ENCODE results near the gene CERS6. TPM values are rescaled to one million over a fixed set of nuclear protein-coding genes. Genes with fewer than 3 reads are reported as not detected.

The CERS6 gene
- total RNA-seq, 4 donors from 2014 or later, result 42.3 to 62.1 (median 50.6) TPM

DNA sequence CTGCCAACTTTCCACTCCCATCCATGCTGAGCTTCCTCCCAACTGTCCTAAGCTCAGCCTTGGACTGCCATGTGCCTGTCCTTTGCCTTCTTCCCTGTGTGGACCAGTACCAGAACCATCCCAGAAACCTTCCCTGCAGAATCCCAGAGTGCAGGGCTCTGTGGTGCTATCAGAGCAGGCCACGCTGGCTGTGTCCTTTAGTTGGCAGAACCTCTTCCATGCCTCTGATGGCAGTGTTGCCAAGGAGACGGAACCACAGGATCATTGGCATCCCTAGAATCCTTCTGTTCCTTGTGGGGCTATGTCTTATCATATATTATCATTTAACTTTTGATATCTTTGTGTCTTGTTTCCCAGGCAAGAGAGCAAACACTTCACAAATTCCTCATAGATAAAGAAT lies 273.4 kb downstream of the CERS6 start:
- DNase-seq, result no peak
- Histone ChIP-seq H3K36me3 (no peaks in the 10 kb centered on the region), H3K4me3 (no peak overlapping the region), H3K27ac (no peak overlapping the region), H3K4me1 (no peaks in the 10 kb centered on the region), H3K9me3 (no peaks in the 10 kb centered on the region), H3K27me3 (no peaks in the 10 kb centered on the region)
- TF ChIP-seq, protein P1, sequence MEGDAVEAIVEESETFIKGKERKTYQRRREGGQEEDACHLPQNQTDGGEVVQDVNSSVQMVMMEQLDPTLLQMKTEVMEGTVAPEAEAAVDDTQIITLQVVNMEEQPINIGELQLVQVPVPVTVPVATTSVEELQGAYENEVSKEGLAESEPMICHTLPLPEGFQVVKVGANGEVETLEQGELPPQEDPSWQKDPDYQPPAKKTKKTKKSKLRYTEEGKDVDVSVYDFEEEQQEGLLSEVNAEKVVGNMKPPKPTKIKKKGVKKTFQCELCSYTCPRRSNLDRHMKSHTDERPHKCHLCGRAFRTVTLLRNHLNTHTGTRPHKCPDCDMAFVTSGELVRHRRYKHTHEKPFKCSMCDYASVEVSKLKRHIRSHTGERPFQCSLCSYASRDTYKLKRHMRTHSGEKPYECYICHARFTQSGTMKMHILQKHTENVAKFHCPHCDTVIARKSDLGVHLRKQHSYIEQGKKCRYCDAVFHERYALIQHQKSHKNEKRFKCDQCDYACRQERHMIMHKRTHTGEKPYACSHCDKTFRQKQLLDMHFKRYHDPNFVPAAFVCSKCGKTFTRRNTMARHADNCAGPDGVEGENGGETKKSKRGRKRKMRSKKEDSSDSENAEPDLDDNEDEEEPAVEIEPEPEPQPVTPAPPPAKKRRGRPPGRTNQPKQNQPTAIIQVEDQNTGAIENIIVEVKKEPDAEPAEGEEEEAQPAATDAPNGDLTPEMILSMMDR (IDR thresholded peaks at IDR 0.05), result no peak
- TF ChIP-seq POLR2A (IDR thresholded peaks at IDR 0.05) (no peak), POLR2AphosphoS5 (IDR thresholded peaks at IDR 0.05) (no peak), EP300 (IDR thresholded peaks at IDR 0.05; ENCODE audit: low read depth) (no peak)
- 80 to 96% methylated on average over 1 to 2 of the region's 2 CpGs for WGBS, 2 donors (ENCODE audit: low coverage in 1 of 2)
- in situ Hi-C loops (cut with MboI; ENCODE audit: low pct_ligation_motif_present in 1 of 4, low pct_unique_long_range_greater_than_20kb in 1 of 4, low sequenced_read_pairs in 3 of 4) (no loop called here), intact Hi-C loops (cut with DNase I; ENCODE audit: low total_unique reads) (no loop called here)

DNA sequence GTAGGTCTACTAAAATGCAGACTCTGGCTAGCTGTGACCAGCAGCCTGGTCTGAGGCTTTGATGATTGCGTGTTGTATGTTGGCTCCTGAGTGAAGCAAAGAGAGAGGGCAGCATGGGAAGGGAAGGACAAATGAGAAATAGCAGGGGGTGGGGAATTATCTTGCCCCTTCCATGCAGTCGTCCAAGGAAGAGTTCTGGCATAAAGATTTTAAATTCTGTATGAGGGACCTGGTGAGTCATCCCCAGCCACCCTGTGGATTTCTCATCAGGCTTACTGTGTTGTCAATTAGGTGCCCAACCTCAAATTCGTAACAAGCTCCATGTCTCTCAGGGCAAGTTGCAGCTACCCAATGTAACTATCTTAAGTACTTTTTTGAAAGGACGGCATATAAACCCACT lies 274.3 kb downstream of the CERS6 start:
- no peaks in the 10 kb centered on the region for H3K4me1 ChIP-seq

DNA sequence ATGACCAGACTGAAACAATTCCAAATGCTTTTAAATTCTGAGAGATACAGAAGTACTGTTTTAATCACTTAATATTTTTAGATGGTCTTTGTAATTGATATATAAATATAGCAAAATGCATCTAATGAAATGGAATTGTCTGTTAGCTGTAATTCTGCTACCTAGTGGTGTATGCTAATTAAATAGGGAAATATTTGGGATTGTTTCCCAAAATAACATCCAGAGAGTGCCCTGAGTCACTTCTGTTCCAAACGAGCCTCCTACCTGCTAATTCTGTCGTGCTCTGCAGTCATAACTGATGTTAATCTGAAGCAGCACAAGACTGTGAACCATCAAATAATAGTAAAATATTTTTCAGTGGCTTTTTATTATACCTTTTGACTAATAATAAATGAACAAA lies 274.9 kb downstream of the CERS6 start:
- Histone ChIP-seq H3K27ac (no peak overlapping the region), H3K36me3 (no peaks in the 10 kb centered on the region), H3K27me3 (no peaks in the 10 kb centered on the region), H3K9me3 (no peaks in the 10 kb centered on the region), H3K4me1 (no peaks in the 10 kb centered on the region), H3K4me3 (no peak overlapping the region)
- DNase-seq, result no peak
- intact Hi-C loops (cut with DNase I; ENCODE audit: low total_unique reads), result no loop called here
- TF ChIP-seq, protein P1 (IDR thresholded peaks at IDR 0.05), result no peak
- TF ChIP-seq EP300 (IDR thresholded peaks at IDR 0.05; ENCODE audit: low read depth), result no peak
- no peak for TF ChIP-seq POLR2A (IDR thresholded peaks at IDR 0.05)
- TF ChIP-seq POLR2AphosphoS5 (IDR thresholded peaks at IDR 0.05), result no peak
- 78 to 85% methylated on average over 2 of the region's 2 CpGs for WGBS, 2 donors (ENCODE audit: low coverage in 1 of 2)
- in situ Hi-C loops (cut with MboI; ENCODE audit: low pct_ligation_motif_present in 1 of 4, low pct_unique_long_range_greater_than_20kb in 1 of 4, low sequenced_read_pairs in 3 of 4), result no loop called here

More for the DNA sequence above, 274.3 kb downstream of the CERS6 start:
- in situ Hi-C loops (cut with MboI; ENCODE audit: low pct_ligation_motif_present in 1 of 4, low pct_unique_long_range_greater_than_20kb in 1 of 4, low sequenced_read_pairs in 3 of 4) (no loop called here), intact Hi-C loops (cut with DNase I; ENCODE audit: low total_unique reads) (no loop called here)
- TF ChIP-seq, protein P1 (IDR thresholded peaks at IDR 0.05), result no peak
- no peak for TF ChIP-seq EP300 (IDR thresholded peaks at IDR 0.05; ENCODE audit: low read depth)
- TF ChIP-seq POLR2A (IDR thresholded peaks at IDR 0.05), result no peak
- TF ChIP-seq POLR2AphosphoS5 (IDR thresholded peaks at IDR 0.05), result no peak
- Histone ChIP-seq H3K9me3 (no peaks in the 10 kb centered on the region), H3K27me3 (no peaks in the 10 kb centered on the region), H3K36me3 (no peaks in the 10 kb centered on the region), H3K4me3 (no peak overlapping the region), H3K27ac (no peak overlapping the region)
- DNase-seq, result no peak
- 65 to 87% methylated on average over 3 to 4 of the region's 4 CpGs for WGBS, 2 donors (ENCODE audit: low coverage in 1 of 2)

DNA sequence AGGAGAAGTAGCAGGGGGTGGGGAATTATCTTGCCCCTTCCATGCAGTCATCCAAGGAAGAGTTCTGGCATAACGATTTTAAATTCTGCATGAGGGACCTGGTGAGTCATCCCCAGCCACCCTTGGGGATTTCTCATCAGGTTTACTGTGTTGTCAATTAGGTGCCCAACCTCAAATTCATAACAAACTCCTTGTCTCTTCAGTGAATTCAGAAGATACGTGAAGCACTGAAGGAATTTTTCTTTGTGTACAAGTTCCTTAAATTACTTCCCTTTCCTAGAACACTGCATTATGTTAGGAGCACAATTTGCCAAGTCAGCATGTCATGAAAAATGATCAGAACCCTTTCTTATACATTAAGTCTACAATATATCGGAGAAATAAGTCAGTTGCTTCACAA lies 275.5 kb downstream of the CERS6 start:
- WGBS, 2 donors (ENCODE audit: low coverage in 1 of 2), result 66 to 87% methylated on average over 2 to 3 of the region's 3 CpGs
- no peak overlapping the region for H3K4me3 ChIP-seq
- intact Hi-C loops (cut with DNase I; ENCODE audit: low total_unique reads), result no loop called here
- H3K27me3 ChIP-seq, result no peaks in the 10 kb centered on the region
- TF ChIP-seq POLR2AphosphoS5 (IDR thresholded peaks at IDR 0.05) (no peak), POLR2A (IDR thresholded peaks at IDR 0.05) (no peak), EP300 (IDR thresholded peaks at IDR 0.05; ENCODE audit: low read depth) (no peak)
- TF ChIP-seq, protein P1 (IDR thresholded peaks at IDR 0.05), result no peak
- DNase-seq, result no peak
- no peaks in the 10 kb centered on the region for H3K36me3 ChIP-seq
- H3K9me3 ChIP-seq, result no peaks in the 10 kb centered on the region
- in situ Hi-C loops (cut with MboI; ENCODE audit: low pct_ligation_motif_present in 1 of 4, low pct_unique_long_range_greater_than_20kb in 1 of 4, low sequenced_read_pairs in 3 of 4), result no loop called here
- no peaks in the 10 kb centered on the region for H3K4me1 ChIP-seq
- no peak overlapping the region for H3K27ac ChIP-seq

All from transverse colon (tissue), 4 donors.